IMR-90 (cell line): ENCODE results near the gene SERPINH1. TPM values are rescaled to one million over a fixed set of nuclear protein-coding genes. Genes with fewer than 3 reads are reported as not detected.
A peak's percentile ranks its signal among the peaks of the same experiment; 100 is the strongest.

Experiments
- ATAC-seq: fragments of 200-7000 bp; cut with Tn5 transposase; 2 replicates; pipeline ENCODE4 v1.9.1; 2020; ENCODE audit warnings: low read depth, mild to moderate bottlenecking, moderate library complexity
- BruUV-seq: library from RNA; stranded (reverse); fragments of 400-500 nt; replicated peaks from 2 replicates; lab custom pipeline; 2021; lab: Mats Ljungman, UMichigan
- CTCF ChIA-PET: fragments of 300-600 bp; formaldehyde crosslinking; extraction: SDS; loops from one replicate; lab custom pipeline; 2021; ENCODE audit warnings: antibody characterized with exemption; lab: Yijun Ruan, JAX
- POLR2A ChIA-PET: fragments of 300-600 bp; sonication (Branson Sonifier 250); formaldehyde crosslinking; loops from one replicate; lab custom pipeline; 2022; ENCODE audit warnings: antibody characterized with exemption; ENCODE audit not compliant: unreplicated experiment; lab: Charles Lee
- DNase-seq: peaks from one replicate; pipeline ENCODE4 v3.0.0; 2013
- H2AFZ ChIP-seq: replicated peaks from 2 replicates; pipeline ENCODE3; 2013; ENCODE audit warnings: low read length, mild to moderate bottlenecking; ENCODE audit not compliant: poor library complexity
- H2AK5ac ChIP-seq: 2 replicates; pipeline ENCODE4 v1.6.1; 2013; ENCODE audit warnings: low read depth, low read length, inconsistent platforms
- H2AK9ac ChIP-seq: replicated peaks from 2 replicates; pipeline ENCODE3; 2013; ENCODE audit warnings: mild to moderate bottlenecking, low read depth, low read length, moderate library complexity; ENCODE audit not compliant: poor library complexity
- H2BK120ac ChIP-seq: 2 replicates; pipeline ENCODE4 v1.6.1; 2013; ENCODE audit warnings: low read depth, low read length, inconsistent platforms
- H2BK15ac ChIP-seq: 3 replicates; pipeline ENCODE4 v1.6.1; 2013; ENCODE audit warnings: low read depth, low read length, inconsistent platforms
- H2BK20ac ChIP-seq: 2 replicates; pipeline ENCODE4 v1.6.1; 2013; ENCODE audit warnings: low read depth, mild to moderate bottlenecking, inconsistent platforms, low read length, moderate library complexity
- H2BK5ac ChIP-seq: 2 replicates; pipeline ENCODE4 v1.6.1; 2013; ENCODE audit warnings: mild to moderate bottlenecking, low read depth, low read length, inconsistent platforms; ENCODE audit not compliant: poor library complexity, severe bottlenecking
- H3K14ac ChIP-seq: replicated peaks from 2 replicates; pipeline ENCODE4 v1.6.1; 2013; ENCODE audit warnings: low read depth, low read length, inconsistent platforms
- H3K18ac ChIP-seq: 2 replicates; pipeline ENCODE4 v1.6.1; 2013; ENCODE audit warnings: low read depth, low read length, control low read depth
- H3K23ac ChIP-seq: 2 replicates; pipeline ENCODE4 v1.6.1; 2013; ENCODE audit warnings: low read depth, low read length, inconsistent platforms
- H3K27ac ChIP-seq: 2 replicates; pipeline ENCODE4 v1.5.1; 2013; ENCODE audit warnings: mild to moderate bottlenecking, control low read depth, low read length; ENCODE audit not compliant: insufficient read depth
- H3K27me3 ChIP-seq: 2 replicates; pipeline ENCODE4 v1.6.1; 2013; ENCODE audit warnings: low read length; ENCODE audit not compliant: control insufficient read depth, insufficient read depth
- H3K36me3 ChIP-seq: 2 replicates; pipeline ENCODE4 v1.6.1; 2013; ENCODE audit warnings: low read length, mixed read lengths; ENCODE audit not compliant: control insufficient read depth, insufficient read depth
- H3K4ac ChIP-seq: 2 replicates; pipeline ENCODE4 v1.6.1; 2013; ENCODE audit warnings: low read depth, low read length, inconsistent platforms
- H3K4me1 ChIP-seq: 2 replicates; pipeline ENCODE4 v1.6.1; 2013; ENCODE audit warnings: low read length, mixed read lengths; ENCODE audit not compliant: control insufficient read depth, insufficient read depth
- H3K4me2 ChIP-seq: 2 replicates; pipeline ENCODE4 v1.6.1; 2013; ENCODE audit warnings: low read depth, mild to moderate bottlenecking, control low read depth, low read length, moderate library complexity
- H3K4me3 ChIP-seq: 2 replicates; pipeline ENCODE4 v1.5.1; 2013; ENCODE audit warnings: low read depth, mild to moderate bottlenecking, control low read depth, low read length, moderate library complexity; ENCODE audit not compliant: insufficient read depth
- H3K56ac ChIP-seq: 2 replicates; pipeline ENCODE4 v1.6.1; 2013; ENCODE audit warnings: low read length, inconsistent platforms; ENCODE audit not compliant: insufficient read depth; ENCODE audit errors: extremely low read depth
- H3K79me1 ChIP-seq, 2 experiments: 2 replicates each; pipeline ENCODE4 v1.6.1; 2013; ENCODE audit warnings: low read length in 2 of 2, inconsistent platforms in 1 of 2, low read depth in 1 of 2
- H3K9ac ChIP-seq: 2 replicates; pipeline ENCODE4 v1.6.1; 2013; ENCODE audit warnings: low read depth, low read length, control low read depth
- H3K9me1 ChIP-seq: 2 replicates; pipeline ENCODE4 v1.6.1; 2013; ENCODE audit warnings: low read length, inconsistent platforms; ENCODE audit not compliant: insufficient read depth
- H3K9me3 ChIP-seq: 2 replicates; pipeline ENCODE4 v1.6.1; 2013; ENCODE audit warnings: low read length; ENCODE audit not compliant: control insufficient read depth, insufficient read depth
- H4K20me1 ChIP-seq: 2 replicates; pipeline ENCODE4 v1.6.1; 2013; ENCODE audit warnings: low read length, inconsistent platforms; ENCODE audit not compliant: insufficient read depth
- H4K5ac ChIP-seq: 2 replicates; pipeline ENCODE4 v1.6.1; 2013; ENCODE audit warnings: mild to moderate bottlenecking, low read depth, low read length, control low read depth
- H4K8ac ChIP-seq, 2 experiments: 2 replicates each; pipeline ENCODE4 v1.6.1; 2013; ENCODE audit warnings: low read depth in 2 of 2, low read length in 2 of 2, control low read depth in 1 of 2, inconsistent platforms in 1 of 2
- H4K91ac ChIP-seq: 2 replicates; pipeline ENCODE4 v1.6.1; 2013; ENCODE audit warnings: low read depth, low read length, inconsistent platforms; ENCODE audit not compliant: insufficient read depth
- BHLHE40 ChIP-seq: fragments of 150-350 bp; IDR thresholded peaks from 2 replicates; pipeline ENCODE4 v1.6.1; 2016; ENCODE audit warnings: mild to moderate bottlenecking, low read depth, low read length
- CEBPB ChIP-seq: IDR thresholded peaks from 2 replicates; pipeline ENCODE4 v1.6.1; 2012; ENCODE audit warnings: low read depth, low read length, improper control_type of control experiment
- CHD1 ChIP-seq: IDR thresholded peaks from 2 replicates; pipeline ENCODE4 v1.6.1; 2012; ENCODE audit warnings: low read depth, low read length, improper control_type of control experiment
- ELK1 ChIP-seq: fragments of 150-350 bp; IDR thresholded peaks from 2 replicates; pipeline ENCODE4 v1.6.1; 2016; ENCODE audit warnings: low read depth, mild to moderate bottlenecking, low read length, moderate library complexity, borderline replicate concordance
- FOS ChIP-seq: fragments of 150-350 bp; IDR thresholded peaks from 2 replicates; pipeline ENCODE4 v1.6.1; 2016; ENCODE audit warnings: low read depth, low read length
- MAFK ChIP-seq: IDR thresholded peaks from 2 replicates; pipeline ENCODE4 v1.6.1; 2012; ENCODE audit warnings: low read depth, low read length, improper control_type of control experiment
- MAZ ChIP-seq: IDR thresholded peaks from 2 replicates; pipeline ENCODE4 v1.6.1; 2012; ENCODE audit warnings: low read depth, mild to moderate bottlenecking, low read length, improper control_type of control experiment, moderate library complexity, borderline replicate concordance
- MXI1 ChIP-seq: IDR thresholded peaks from 2 replicates; pipeline ENCODE4 v1.6.1; 2012; ENCODE audit warnings: low read depth, mild to moderate bottlenecking, low read length, moderate library complexity, borderline replicate concordance
- NFE2L2 ChIP-seq: fragments of 150-350 bp; IDR thresholded peaks from 2 replicates; pipeline ENCODE4 v1.6.1; 2016; ENCODE audit warnings: low read depth, mild to moderate bottlenecking, low read length
- POLR2A ChIP-seq: IDR thresholded peaks from 2 replicates; pipeline ENCODE4 v1.6.1; 2012; ENCODE audit warnings: mild to moderate bottlenecking, low read depth, low read length
- RAD21 ChIP-seq: IDR thresholded peaks from 2 replicates; pipeline ENCODE4 v1.6.1; 2012; ENCODE audit warnings: low read length, improper control_type of control experiment
- RFX5 ChIP-seq: IDR thresholded peaks from 2 replicates; pipeline ENCODE4 v1.8.0; 2012; ENCODE audit warnings: low read depth, mild to moderate bottlenecking, low read length, moderate library complexity
- SMC3 ChIP-seq: fragments of 150-350 bp; IDR thresholded peaks from 2 replicates; pipeline ENCODE4 v1.6.1; 2016; ENCODE audit warnings: low read depth, mild to moderate bottlenecking, antibody characterized with exemption, low read length, moderate library complexity
- USF2 ChIP-seq: fragments of 150-350 bp; IDR thresholded peaks from 2 replicates; pipeline ENCODE4 v1.6.1; 2017; ENCODE audit warnings: mild to moderate bottlenecking, antibody characterized with exemption, low read length, low read depth
- WGBS, 2 experiments: methylation state at CpG; one replicate each; pipeline versions ENCODE4 v1.1.5 to v1.1.7; 2013; ENCODE audit warnings: missing lambda C conversion rate in 2 of 2; ENCODE audit not compliant: insufficient read length in 1 of 2; ENCODE audit errors: extremely low coverage in 2 of 2; 5-methylcytosine and 5-hydroxymethylcytosine counted together
- dilution Hi-C: fragments of 300-500 bp; cut with HindIII; formaldehyde crosslinking; loops from one replicate; pipeline ENCODE4 v1.14.3; 2018; ENCODE audit warnings: low sequenced_read_pairs; ENCODE audit not compliant: unreplicated experiment
- in situ Hi-C: fragments of 300-500 bp; cut with MboI; formaldehyde crosslinking; loops from 3 replicates; pipeline ENCODE4 v1.14.3; 2019; ENCODE audit warnings: low sequenced_read_pairs, inconsistent platforms, mixed read lengths
- intact Hi-C: fragments of 100-400 bp; cut with micrococcal nuclease; formaldehyde crosslinking; loops from 2 replicates; pipeline ENCODE4 v1.10.0; 2022
- polyA plus RNA-seq, 3 experiments: library from polyadenylated mRNA; depleted of rRNA; stranded (reverse); fragments of >200 nt; gene quantifications; 2 replicates each; pipeline ENCODE4 v1.2.3, GENCODE V29; 2012; ENCODE audit warnings: low replicate concordance in 1 of 3
- total RNA-seq: library from RNA; depleted of rRNA; stranded (reverse); fragments of >200 nt; gene quantifications from 2 replicates; pipeline ENCODE4 v1.2.3, GENCODE V29; 2012

Gene SERPINH1
- total and polyA plus RNA-seq, 2 of the 4 experiments (the other 2 are of a cell fraction): 841 to 1,857 TPM

GRCh38 chr11:75532200-75533048, 29.6 kb upstream of the SERPINH1 start:
- POLR2A ChIA-PET: interaction anchor here (0.6 kb wide), 1 partner anchor 26 kb away, joined by 3 read pairs; no protein-coding TSS in a partner anchor
- H2AK5ac ChIP-seq: peak overlapping the region; percentile 37; the same call in 1 of the 2 replicates
- no peak overlapping the region for H2BK15ac ChIP-seq
- peaks cover 2% of the 10 kb centered on the region; the same call in 1 of the 2 replicates for H3K4me1 ChIP-seq
- H3K27ac ChIP-seq: no peak overlapping the region
- peaks cover 5% of the 10 kb centered on the region; the same call in 1 of the 2 replicates for H3K27me3 ChIP-seq
- no peak overlapping the region for H3K18ac ChIP-seq
- H4K20me1 ChIP-seq: no peaks in the 10 kb centered on the region; the same call in 1 of the 2 replicates
- H3K36me3 ChIP-seq: no peaks in the 10 kb centered on the region
- BruUV-seq: no TSS peak
- CTCF ChIA-PET: interaction anchor here (0.6 to 3.4 kb wide), 4 partner anchors 87 to 152 kb away, joined by 3 to 24 read pairs (median 8); no protein-coding TSS in a partner anchor
- H3K4ac ChIP-seq: no peak overlapping the region
- no peak overlapping the region for H2BK5ac ChIP-seq
- H4K91ac ChIP-seq: no peak overlapping the region; the same call in 1 of the 2 replicates
- dilution Hi-C loops (no loop called here), in situ Hi-C loops (loop anchor here (5.0 to 25.0 kb wide), 2 partner anchors 85 to 245 kb away; no protein-coding TSS in a partner anchor), intact Hi-C loops (loop anchor here (1.0 to 5.0 kb wide), 5 partner anchors 87 to 250 kb away; no protein-coding TSS in a partner anchor)
- H3K79me1 ChIP-seq: no peaks in the 10 kb centered on the region
- H3K9me1 ChIP-seq: no peaks in the 10 kb centered on the region
- ATAC-seq (peak; percentile 94), DNase-seq (peak; percentile 41)
- H2AFZ ChIP-seq: peak overlapping the region; percentile 64
- H4K8ac ChIP-seq: no peak overlapping the region
- no peak overlapping the region for H3K4me2 ChIP-seq
- H3K56ac ChIP-seq: no peak overlapping the region
- no peak overlapping the region for H4K5ac ChIP-seq
- H3K14ac ChIP-seq: no peak overlapping the region
- no peak overlapping the region for H3K9ac ChIP-seq
- no peak overlapping the region for H3K4me3 ChIP-seq
- peak overlapping the region; percentile 12 for H2AK9ac ChIP-seq
- H3K9me3 ChIP-seq: no peaks in the 10 kb centered on the region
- H3K23ac ChIP-seq: no peak overlapping the region
- no peak overlapping the region for H2BK20ac ChIP-seq
- no peak overlapping the region for H2BK120ac ChIP-seq
- WGBS, 2 experiments: 60% methylated on average over 2 of the region's 7 CpGs; no CpG with 5 or more reads in 1 of the 2 experiments
- TF ChIP-seq CHD1 (no peak), RFX5 (no peak), MXI1 (no peak), SMC3 (peak; percentile 99), MAFK (no peak), BHLHE40 (no peak), ELK1 (no peak), USF2 (no peak), CEBPB (no peak), NFE2L2 (no peak), POLR2A (no peak), RAD21 (peak; percentile 96), MAZ (no peak), FOS (no peak)
